SK-N-SH (cell line): ENCODE results near the gene NTRK2. TPM values are rescaled to one million over a fixed set of nuclear protein-coding genes. Genes with fewer than 3 reads are reported as not detected.

Experiments used
- CTCF ChIA-PET: fragments of 300-600, 350-600 bp; formaldehyde crosslinking; extraction: SDS; loops from one replicate; lab custom pipeline; 2021; lab: Yijun Ruan, JAX
- POLR2A ChIA-PET: fragments of 350-600 bp; sonication (Branson Sonifier 250); formaldehyde crosslinking; extraction: SDS; loops from one replicate; lab custom pipeline; 2020; ENCODE audit warnings: antibody characterized with exemption, inconsistent platforms; lab: Yijun Ruan, JAX
- DNase-seq: peaks from one replicate; pipeline ENCODE4 v3.0.0; 2012
- H2AFZ ChIP-seq: fragments of 200-600 bp; sonication (generic); 2 replicates; pipeline ENCODE4 v1.8.1; 2016; ENCODE audit warnings: antibody characterized with exemption, mild to moderate bottlenecking, low read depth
- H3F3A ChIP-seq: fragments of 200-600 bp; sonication (generic); replicated peaks from 2 replicates; pipeline ENCODE3; 2016; ENCODE audit warnings: antibody characterized with exemption, mild to moderate bottlenecking; ENCODE audit not compliant: insufficient read depth
- H3K27ac ChIP-seq, 2 experiments: fragments of 200-500 bp in 1 of 2; fragments of 200-600 bp in 1 of 2; sonication (Bioruptor generic) in 1 of 2; sonication (generic), shearing (Covaris generic) in 1 of 2; 2 replicates each; pipeline versions ENCODE4 v1.5.1 to v1.6.1; 2014 to 2016; ENCODE audit warnings: low read depth in 2 of 2, inconsistent platforms in 1 of 2, low read length in 1 of 2, mild to moderate bottlenecking in 1 of 2, mixed read lengths in 1 of 2
- H3K27me3 ChIP-seq: fragments of 200-600 bp; sonication (generic), shearing (Covaris generic); 2 replicates; pipeline ENCODE4 v1.6.1; 2016; ENCODE audit warnings: mixed run types; ENCODE audit not compliant: insufficient read depth
- H3K36me3 ChIP-seq, 2 experiments: fragments of 200-500 bp in 1 of 2; fragments of 200-600 bp in 1 of 2; sonication (Bioruptor generic) in 1 of 2; sonication (generic) in 1 of 2; replicated peaks in 1 of 2; 2 replicates each; pipeline versions ENCODE3 to v1.5.1; 2014 to 2016; ENCODE audit warnings: low read length in 1 of 2, mild to moderate bottlenecking in 1 of 2; ENCODE audit not compliant: insufficient read depth in 2 of 2, control insufficient read depth in 1 of 2
- H3K4me1 ChIP-seq, 2 experiments: fragments of 200-500 bp in 1 of 2; fragments of 200-600 bp in 1 of 2; sonication (Bioruptor generic) in 1 of 2; sonication (generic), shearing (Covaris generic) in 1 of 2; 2 replicates each; pipeline versions ENCODE4 v1.5.1 to v1.6.1; 2014 to 2016; ENCODE audit warnings: low read depth in 1 of 2, low read length in 1 of 2, mixed run types in 1 of 2; ENCODE audit not compliant: insufficient read depth in 2 of 2, control insufficient read depth in 1 of 2
- H3K4me2 ChIP-seq: fragments of 200-600 bp; sonication (generic), shearing (Covaris generic); 2 replicates; pipeline ENCODE4 v1.6.1; 2017; ENCODE audit warnings: mixed run types
- H3K4me3 ChIP-seq, 2 experiments: fragments of 200-500 bp in 1 of 2; fragments of 200-600 bp in 1 of 2; sonication (Bioruptor generic) in 1 of 2; sonication (generic), shearing (Covaris generic) in 1 of 2; 2 replicates each; pipeline versions ENCODE4 v1.5.1 to v1.8.1; 2014 to 2016; ENCODE audit warnings: low read depth in 2 of 2, inconsistent platforms in 1 of 2, low read length in 1 of 2, mild to moderate bottlenecking in 1 of 2, mixed read lengths in 1 of 2, moderate library complexity in 1 of 2
- H3K79me2 ChIP-seq: fragments of 200-600 bp; sonication (generic); 2 replicates; pipeline ENCODE4 v1.8.1; 2017; ENCODE audit warnings: mild to moderate bottlenecking; ENCODE audit not compliant: insufficient read depth
- H3K9ac ChIP-seq: fragments of 200-600 bp; sonication (generic); 2 replicates; pipeline ENCODE4 v1.6.1; 2017; ENCODE audit warnings: mixed run types
- H3K9me2 ChIP-seq: fragments of 200-600 bp; sonication (generic); 2 replicates; pipeline ENCODE4 v1.6.1; 2017; ENCODE audit warnings: mixed run types
- H3K9me3 ChIP-seq: fragments of 200-600 bp; sonication (generic); 2 replicates; pipeline ENCODE4 v1.6.1; 2017; ENCODE audit warnings: mixed run types, mild to moderate bottlenecking, moderate library complexity
- H4K20me1 ChIP-seq: fragments of 200-600 bp; sonication (generic); 2 replicates; pipeline ENCODE4 v1.6.1; 2017; ENCODE audit warnings: mild to moderate bottlenecking, mixed run types; ENCODE audit not compliant: insufficient read depth
- CHD2 ChIP-seq: fragments of 150-350 bp; IDR thresholded peaks from 2 replicates; pipeline ENCODE4 v1.6.1; 2018; ENCODE audit warnings: low read length; ENCODE audit not compliant: partially characterized antibody
- FOXJ3 ChIP-seq: sonication (generic); formaldehyde crosslinking; IDR thresholded peaks from 2 replicates; pipeline ENCODE4 v1.5.1; 2020; ENCODE audit warnings: mild to moderate bottlenecking, missing genetic modification reagents
- FOXM1 ChIP-seq: IDR thresholded peaks from 2 replicates; pipeline ENCODE4 v1.4.0; 2012; ENCODE audit warnings: low read depth, mild to moderate bottlenecking
- GABPA ChIP-seq: IDR thresholded peaks from 2 replicates; pipeline ENCODE4 v1.4.0; 2012; ENCODE audit warnings: low read depth, mild to moderate bottlenecking
- MXI1 ChIP-seq: IDR thresholded peaks from 2 replicates; pipeline ENCODE4 v1.6.1; 2012; ENCODE audit warnings: mild to moderate bottlenecking, low read depth, low read length, improper control_type of control experiment
- NFIC ChIP-seq: IDR thresholded peaks from 2 replicates; pipeline ENCODE4 v1.4.0; 2012; ENCODE audit warnings: borderline replicate concordance
- NRF1 ChIP-seq: IDR thresholded peaks from 2 replicates; pipeline ENCODE4 v1.6.1; 2012; ENCODE audit warnings: low read depth, mild to moderate bottlenecking, low read length
- POLR2AphosphoS5 ChIP-seq: IDR thresholded peaks from 2 replicates; pipeline ENCODE4 v1.6.1; 2012; ENCODE audit warnings: low read depth, low read length
- RAD21 ChIP-seq: IDR thresholded peaks from 2 replicates; pipeline ENCODE4 v1.6.1; 2012; ENCODE audit warnings: mild to moderate bottlenecking, low read length
- RCOR1 ChIP-seq: fragments of 150-350 bp; IDR thresholded peaks from 2 replicates; pipeline ENCODE4 v1.6.1; 2017; ENCODE audit warnings: antibody characterized with exemption, low read length
- RXRA ChIP-seq: IDR thresholded peaks from 2 replicates; pipeline ENCODE4 v1.4.0; 2012; ENCODE audit warnings: low read depth, mild to moderate bottlenecking, borderline replicate concordance
- SIN3A ChIP-seq: IDR thresholded peaks from 2 replicates; pipeline ENCODE4 v1.6.1; 2012; ENCODE audit warnings: low read depth, mild to moderate bottlenecking, low read length, moderate library complexity, borderline replicate concordance
- SMC3 ChIP-seq: IDR thresholded peaks from 2 replicates; pipeline ENCODE4 v1.6.1; 2012; ENCODE audit warnings: low read depth, low read length, improper control_type of control experiment
- TAF1 ChIP-seq: IDR thresholded peaks from 2 replicates; pipeline ENCODE4 v1.6.1; 2012; ENCODE audit warnings: low read depth, mild to moderate bottlenecking, low read length, moderate library complexity, borderline replicate concordance
- TCF12 ChIP-seq: IDR thresholded peaks from 2 replicates; pipeline ENCODE4 v1.4.0; 2012
- WGBS: methylation state at CpG from one replicate; pipeline ENCODE4 v1.1.6; 2017; ENCODE audit warnings: low lambda C conversion rate; 5-methylcytosine and 5-hydroxymethylcytosine counted together
- polyA plus RNA-seq, 3 experiments: library from polyadenylated mRNA; depleted of rRNA; stranded (reverse); fragments of >200 nt; gene quantifications; 2 replicates each; pipeline ENCODE4 v1.2.3, GENCODE V29; 2012
- TF ChIP-seq, protein P1 (sequence below): fragments of 200-600 bp; sonication (generic); IDR thresholded peaks from 2 replicates; pipeline ENCODE4 v1.6.1; 2017; ENCODE audit warnings: antibody characterized with exemption, mild to moderate bottlenecking, moderate library complexity
- TF ChIP-seq, protein P2 (sequence below): IDR thresholded peaks from 2 replicates; pipeline ENCODE4 v1.6.1; 2012; ENCODE audit warnings: mild to moderate bottlenecking, low read depth, low read length, moderate library complexity
- TF ChIP-seq, protein P3 (sequence below): IDR thresholded peaks from 2 replicates; pipeline ENCODE4; 2012
- TF ChIP-seq, protein P4 (sequence below): IDR thresholded peaks from 2 replicates; pipeline ENCODE4 v1.4.0; 2012; ENCODE audit warnings: low read depth, borderline replicate concordance

Gene NTRK2
- polyA plus RNA-seq, 1 of the 3 experiments (the other 2 are of a cell fraction) = 0.05 TPM

DNA sequence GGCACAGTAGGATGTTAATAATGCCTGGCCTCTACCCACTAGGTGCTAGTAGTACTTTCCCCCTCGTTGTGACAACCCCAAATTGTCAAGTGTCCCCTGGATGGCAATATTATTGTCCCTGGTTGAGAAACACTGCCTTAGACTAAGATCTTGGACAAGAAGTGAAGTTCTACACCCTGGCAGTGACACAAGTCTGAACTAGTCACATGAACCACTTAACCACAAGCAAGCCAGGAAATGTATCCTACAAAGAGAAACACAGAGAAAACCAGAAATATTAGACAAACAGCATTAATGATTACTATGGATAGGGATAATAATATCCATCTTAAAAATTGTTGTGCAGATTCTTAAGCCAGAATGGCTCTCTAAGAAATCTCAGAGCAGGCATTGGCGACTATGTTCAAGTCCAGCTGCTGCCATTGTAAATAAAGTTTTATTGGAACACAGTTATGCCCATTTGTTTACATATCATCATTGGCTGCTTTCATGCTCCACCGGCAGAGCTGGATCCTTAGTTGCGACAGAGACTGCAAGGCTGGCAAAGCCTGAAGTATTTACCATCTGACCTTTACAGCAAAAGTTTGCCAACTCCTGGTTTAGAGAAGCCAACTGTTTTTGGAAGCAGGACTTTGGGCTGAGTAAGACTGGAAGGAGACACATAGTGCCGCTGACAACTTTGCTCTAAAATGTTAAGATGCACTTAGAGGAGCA is 80.8 kb downstream of the NTRK2 start:
- no peak overlapping the region for H3K27ac ChIP-seq
- WGBS = 53% methylated on average over 5 of the region's 5 CpGs
- DNase-seq = no peak
- H3K79me2 ChIP-seq = no peaks in the 10 kb centered on the region
- no peaks in the 10 kb centered on the region for H3K9me2 ChIP-seq
- H3K36me3 ChIP-seq = no peaks in the 10 kb centered on the region
- H3K9me3 ChIP-seq = no peaks in the 10 kb centered on the region
- H3K4me1 ChIP-seq = no peaks in the 10 kb centered on the region
- peaks cover 5% of the 10 kb centered on the region; the same call in 1 of the 2 replicates for H3K27me3 ChIP-seq
- peaks cover 5% of the 10 kb centered on the region for H3F3A ChIP-seq
- TF ChIP-seq RXRA = no peak
- no peak for TF ChIP-seq FOXJ3 (CRISPR knock-in tag)
- TF ChIP-seq TCF12 = no peak
- TF ChIP-seq MXI1 = no peak
- TF ChIP-seq TAF1 = no peak
- no peak for TF ChIP-seq SMC3
- TF ChIP-seq CHD2 = no peak
- TF ChIP-seq RAD21 = no peak
- no peaks in the 10 kb centered on the region for H4K20me1 ChIP-seq
- H3K4me3 ChIP-seq = no peak overlapping the region
- no peak overlapping the region for H3K4me2 ChIP-seq
- POLR2A ChIA-PET = no interaction called here
- H2AFZ ChIP-seq = no peak overlapping the region
- no peak overlapping the region for H3K9ac ChIP-seq
- CTCF ChIA-PET = no interaction called here

DNA sequence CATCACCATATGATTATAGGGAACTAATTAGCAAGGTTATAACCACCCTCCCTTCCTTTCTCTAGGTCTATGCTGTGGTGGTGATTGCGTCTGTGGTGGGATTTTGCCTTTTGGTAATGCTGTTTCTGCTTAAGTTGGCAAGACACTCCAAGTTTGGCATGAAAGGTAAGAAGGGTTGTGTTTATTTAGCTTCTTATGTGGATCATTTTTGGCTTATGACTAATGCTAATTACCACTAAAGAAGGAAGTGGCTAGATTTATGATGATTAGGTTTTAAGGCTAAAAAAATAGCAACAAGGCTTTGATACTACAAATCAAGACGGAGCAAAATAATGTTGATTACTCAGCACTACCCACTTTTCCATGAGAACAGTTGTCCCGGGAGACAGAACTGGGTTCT is 82.4 kb downstream of the NTRK2 start:
- no peak overlapping the region for H3K27ac ChIP-seq
- no peaks in the 10 kb centered on the region for H3K4me1 ChIP-seq
- CTCF ChIA-PET = interaction anchor here (1.1 kb wide), 1 partner anchor 30 kb away, joined by 3 read pairs; no protein-coding TSS in a partner anchor
- no peaks in the 10 kb centered on the region for H3K9me3 ChIP-seq
- WGBS = 56% methylated on average over 3 of the region's 3 CpGs
- peaks cover 5% of the 10 kb centered on the region for H3F3A ChIP-seq
- no peak overlapping the region for H3K9ac ChIP-seq
- H4K20me1 ChIP-seq = no peaks in the 10 kb centered on the region
- no peak for DNase-seq
- no peak overlapping the region for H3K4me3 ChIP-seq
- no peaks in the 10 kb centered on the region for H3K9me2 ChIP-seq
- POLR2A ChIA-PET = no interaction called here
- no peaks in the 10 kb centered on the region for H3K36me3 ChIP-seq
- peaks cover 5% of the 10 kb centered on the region; the same call in 1 of the 2 replicates for H3K27me3 ChIP-seq
- no peaks in the 10 kb centered on the region for H3K79me2 ChIP-seq
- no peak overlapping the region for H2AFZ ChIP-seq
- no peak overlapping the region for H3K4me2 ChIP-seq
- TF ChIP-seq, protein P1, sequence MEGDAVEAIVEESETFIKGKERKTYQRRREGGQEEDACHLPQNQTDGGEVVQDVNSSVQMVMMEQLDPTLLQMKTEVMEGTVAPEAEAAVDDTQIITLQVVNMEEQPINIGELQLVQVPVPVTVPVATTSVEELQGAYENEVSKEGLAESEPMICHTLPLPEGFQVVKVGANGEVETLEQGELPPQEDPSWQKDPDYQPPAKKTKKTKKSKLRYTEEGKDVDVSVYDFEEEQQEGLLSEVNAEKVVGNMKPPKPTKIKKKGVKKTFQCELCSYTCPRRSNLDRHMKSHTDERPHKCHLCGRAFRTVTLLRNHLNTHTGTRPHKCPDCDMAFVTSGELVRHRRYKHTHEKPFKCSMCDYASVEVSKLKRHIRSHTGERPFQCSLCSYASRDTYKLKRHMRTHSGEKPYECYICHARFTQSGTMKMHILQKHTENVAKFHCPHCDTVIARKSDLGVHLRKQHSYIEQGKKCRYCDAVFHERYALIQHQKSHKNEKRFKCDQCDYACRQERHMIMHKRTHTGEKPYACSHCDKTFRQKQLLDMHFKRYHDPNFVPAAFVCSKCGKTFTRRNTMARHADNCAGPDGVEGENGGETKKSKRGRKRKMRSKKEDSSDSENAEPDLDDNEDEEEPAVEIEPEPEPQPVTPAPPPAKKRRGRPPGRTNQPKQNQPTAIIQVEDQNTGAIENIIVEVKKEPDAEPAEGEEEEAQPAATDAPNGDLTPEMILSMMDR = no peak
- TF ChIP-seq SMC3 (no peak), NRF1 (no peak), RAD21 (no peak), POLR2AphosphoS5 (no peak), GABPA (no peak), NFIC (no peak), SIN3A (no peak), FOXM1 (no peak), RCOR1 (no peak)
- TF ChIP-seq, protein P2, sequence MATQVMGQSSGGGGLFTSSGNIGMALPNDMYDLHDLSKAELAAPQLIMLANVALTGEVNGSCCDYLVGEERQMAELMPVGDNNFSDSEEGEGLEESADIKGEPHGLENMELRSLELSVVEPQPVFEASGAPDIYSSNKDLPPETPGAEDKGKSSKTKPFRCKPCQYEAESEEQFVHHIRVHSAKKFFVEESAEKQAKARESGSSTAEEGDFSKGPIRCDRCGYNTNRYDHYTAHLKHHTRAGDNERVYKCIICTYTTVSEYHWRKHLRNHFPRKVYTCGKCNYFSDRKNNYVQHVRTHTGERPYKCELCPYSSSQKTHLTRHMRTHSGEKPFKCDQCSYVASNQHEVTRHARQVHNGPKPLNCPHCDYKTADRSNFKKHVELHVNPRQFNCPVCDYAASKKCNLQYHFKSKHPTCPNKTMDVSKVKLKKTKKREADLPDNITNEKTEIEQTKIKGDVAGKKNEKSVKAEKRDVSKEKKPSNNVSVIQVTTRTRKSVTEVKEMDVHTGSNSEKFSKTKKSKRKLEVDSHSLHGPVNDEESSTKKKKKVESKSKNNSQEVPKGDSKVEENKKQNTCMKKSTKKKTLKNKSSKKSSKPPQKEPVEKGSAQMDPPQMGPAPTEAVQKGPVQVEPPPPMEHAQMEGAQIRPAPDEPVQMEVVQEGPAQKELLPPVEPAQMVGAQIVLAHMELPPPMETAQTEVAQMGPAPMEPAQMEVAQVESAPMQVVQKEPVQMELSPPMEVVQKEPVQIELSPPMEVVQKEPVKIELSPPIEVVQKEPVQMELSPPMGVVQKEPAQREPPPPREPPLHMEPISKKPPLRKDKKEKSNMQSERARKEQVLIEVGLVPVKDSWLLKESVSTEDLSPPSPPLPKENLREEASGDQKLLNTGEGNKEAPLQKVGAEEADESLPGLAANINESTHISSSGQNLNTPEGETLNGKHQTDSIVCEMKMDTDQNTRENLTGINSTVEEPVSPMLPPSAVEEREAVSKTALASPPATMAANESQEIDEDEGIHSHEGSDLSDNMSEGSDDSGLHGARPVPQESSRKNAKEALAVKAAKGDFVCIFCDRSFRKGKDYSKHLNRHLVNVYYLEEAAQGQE = no peak
- TF ChIP-seq, protein P3, sequence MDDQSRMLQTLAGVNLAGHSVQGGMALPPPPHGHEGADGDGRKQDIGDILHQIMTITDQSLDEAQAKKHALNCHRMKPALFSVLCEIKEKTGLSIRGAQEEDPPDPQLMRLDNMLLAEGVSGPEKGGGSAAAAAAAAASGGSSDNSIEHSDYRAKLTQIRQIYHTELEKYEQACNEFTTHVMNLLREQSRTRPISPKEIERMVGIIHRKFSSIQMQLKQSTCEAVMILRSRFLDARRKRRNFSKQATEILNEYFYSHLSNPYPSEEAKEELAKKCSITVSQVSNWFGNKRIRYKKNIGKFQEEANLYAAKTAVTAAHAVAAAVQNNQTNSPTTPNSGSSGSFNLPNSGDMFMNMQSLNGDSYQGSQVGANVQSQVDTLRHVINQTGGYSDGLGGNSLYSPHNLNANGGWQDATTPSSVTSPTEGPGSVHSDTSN = no peak
- TF ChIP-seq, protein P4, sequence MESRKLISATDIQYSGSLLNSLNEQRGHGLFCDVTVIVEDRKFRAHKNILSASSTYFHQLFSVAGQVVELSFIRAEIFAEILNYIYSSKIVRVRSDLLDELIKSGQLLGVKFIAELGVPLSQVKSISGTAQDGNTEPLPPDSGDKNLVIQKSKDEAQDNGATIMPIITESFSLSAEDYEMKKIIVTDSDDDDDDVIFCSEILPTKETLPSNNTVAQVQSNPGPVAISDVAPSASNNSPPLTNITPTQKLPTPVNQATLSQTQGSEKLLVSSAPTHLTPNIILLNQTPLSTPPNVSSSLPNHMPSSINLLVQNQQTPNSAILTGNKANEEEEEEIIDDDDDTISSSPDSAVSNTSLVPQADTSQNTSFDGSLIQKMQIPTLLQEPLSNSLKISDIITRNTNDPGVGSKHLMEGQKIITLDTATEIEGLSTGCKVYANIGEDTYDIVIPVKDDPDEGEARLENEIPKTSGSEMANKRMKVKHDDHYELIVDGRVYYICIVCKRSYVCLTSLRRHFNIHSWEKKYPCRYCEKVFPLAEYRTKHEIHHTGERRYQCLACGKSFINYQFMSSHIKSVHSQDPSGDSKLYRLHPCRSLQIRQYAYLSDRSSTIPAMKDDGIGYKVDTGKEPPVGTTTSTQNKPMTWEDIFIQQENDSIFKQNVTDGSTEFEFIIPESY = no peak
